Epithelial cell of prostate (primary cell): Measurements from ENCODE around the gene RIBC2.
"Not testable (repeated sequence)": the region's sequence is repeated elsewhere in the genome, so short reads cannot be mapped to it uniquely, and the experiment has no call there.

Source experiments
- DNase-seq: peaks from one replicate; pipeline ENCODE4 v3.0.0-alpha.2; 2011; ENCODE audit warnings: low read depth, low spot score
- H3K27ac ChIP-seq: fragments of 450-650 bp; 2 replicates; pipeline ENCODE4 v1.5.1; 2017; ENCODE audit warnings: mild to moderate bottlenecking

The RIBC2 gene

DNA sequence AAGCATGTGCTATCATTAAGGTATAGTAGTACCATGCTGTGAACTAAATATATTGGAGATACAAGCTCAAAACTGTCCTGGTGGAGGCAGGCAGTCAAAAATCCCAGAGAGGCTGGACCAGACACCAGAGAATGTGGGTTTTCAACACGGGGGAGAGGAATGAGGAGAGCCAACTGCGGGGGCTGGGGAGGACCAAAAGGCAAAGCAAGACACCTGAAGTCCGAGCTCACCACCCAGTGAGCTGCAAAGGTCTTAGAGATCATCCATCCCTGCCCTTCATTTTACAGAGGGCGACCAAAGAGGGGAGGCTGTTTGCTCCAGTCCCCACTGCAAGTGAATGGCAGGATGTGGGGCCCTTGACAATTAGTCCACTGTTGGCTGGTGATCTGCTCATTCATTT lies 10.0 kb downstream of the RIBC2 start:
- DNase-seq: no peak
- peak overlapping the region; percentile 43 for H3K27ac ChIP-seq

DNA sequence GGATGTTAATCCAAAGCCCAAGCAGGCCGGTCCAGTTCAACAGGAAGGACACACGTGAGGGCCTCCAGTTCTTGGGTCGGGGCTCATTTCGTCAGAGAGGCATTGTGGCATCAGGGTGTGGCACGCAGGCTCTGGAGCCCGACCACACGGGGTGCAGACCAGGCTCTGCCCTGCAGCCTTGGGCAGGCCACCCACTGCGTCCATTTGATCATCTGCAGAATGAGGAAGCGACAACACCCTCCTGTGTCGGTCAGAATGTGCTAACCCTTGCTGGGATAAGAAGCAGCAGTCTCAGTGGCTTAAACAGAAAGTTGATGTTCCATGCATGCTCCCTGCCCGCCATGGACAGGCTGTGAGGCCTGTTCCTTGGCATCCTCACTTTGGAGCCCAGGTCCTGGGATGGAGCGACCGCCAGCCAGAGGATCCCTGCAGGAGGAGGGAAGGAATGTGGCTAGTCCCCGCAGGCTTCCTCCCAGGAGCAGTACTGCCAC lies 10.8 kb downstream of the RIBC2 start:
- DNase-seq: peak; percentile 29
- peak overlapping the region; percentile 43 for H3K27ac ChIP-seq

DNA sequence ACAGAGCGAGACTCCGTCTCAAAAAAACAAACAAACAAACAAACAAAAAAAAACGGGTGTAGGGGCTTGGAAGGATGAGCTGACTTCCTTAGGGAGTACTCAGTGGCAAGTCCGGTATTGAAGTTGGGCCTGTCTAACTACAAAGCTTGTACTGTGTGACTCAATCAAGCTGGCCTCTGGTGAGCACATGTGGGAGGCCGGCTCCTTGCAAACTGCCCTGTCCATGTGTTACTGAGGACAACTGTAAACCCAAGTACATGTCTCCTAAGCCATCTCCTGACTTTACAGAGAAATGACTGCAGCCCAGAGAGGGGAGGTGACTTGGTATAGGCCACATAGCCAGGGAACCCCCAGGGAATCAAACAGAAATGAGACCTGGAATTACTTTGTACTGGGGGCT lies 11.6 kb downstream of the RIBC2 start:
- DNase-seq: no peak
- H3K27ac ChIP-seq: peak overlapping the region; percentile 43

DNA sequence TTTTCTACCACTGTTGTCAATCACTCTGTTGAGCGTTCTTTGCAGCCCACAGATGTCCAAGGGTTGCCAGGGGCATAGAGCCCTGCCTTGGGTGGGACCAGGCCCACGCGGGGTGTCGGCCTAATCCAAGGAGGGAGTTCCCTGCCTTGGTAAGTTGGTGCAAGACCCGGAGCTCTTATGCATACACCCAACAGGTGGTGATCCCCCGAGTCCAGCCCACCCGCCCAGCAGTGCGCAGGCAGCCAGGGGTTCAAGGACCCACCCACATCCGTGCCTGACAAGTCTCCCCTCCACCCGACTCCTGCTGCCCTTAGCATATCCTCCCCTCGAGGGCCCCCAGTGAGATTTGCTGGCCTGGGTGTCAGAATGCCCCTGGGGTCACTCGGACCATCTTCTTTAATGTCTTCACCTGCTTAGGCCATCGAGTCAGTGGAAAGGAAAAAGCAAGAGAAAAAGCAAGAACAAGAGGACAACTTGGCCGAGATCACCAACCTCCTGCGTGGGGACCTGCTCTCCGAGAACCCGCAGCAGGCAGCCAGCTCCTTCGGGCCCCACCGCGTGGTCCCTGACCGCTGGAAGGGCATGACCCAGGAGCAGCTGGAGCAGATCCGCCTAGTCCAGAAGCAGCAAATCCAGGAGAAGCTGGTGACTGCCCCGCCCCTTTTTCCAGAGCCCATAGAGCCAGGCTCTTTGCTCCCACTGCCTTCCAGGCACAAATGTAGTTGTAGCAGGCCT lies 12.2 kb downstream of the RIBC2 start:
- no peak for DNase-seq
- no peak overlapping the region for H3K27ac ChIP-seq

DNA sequence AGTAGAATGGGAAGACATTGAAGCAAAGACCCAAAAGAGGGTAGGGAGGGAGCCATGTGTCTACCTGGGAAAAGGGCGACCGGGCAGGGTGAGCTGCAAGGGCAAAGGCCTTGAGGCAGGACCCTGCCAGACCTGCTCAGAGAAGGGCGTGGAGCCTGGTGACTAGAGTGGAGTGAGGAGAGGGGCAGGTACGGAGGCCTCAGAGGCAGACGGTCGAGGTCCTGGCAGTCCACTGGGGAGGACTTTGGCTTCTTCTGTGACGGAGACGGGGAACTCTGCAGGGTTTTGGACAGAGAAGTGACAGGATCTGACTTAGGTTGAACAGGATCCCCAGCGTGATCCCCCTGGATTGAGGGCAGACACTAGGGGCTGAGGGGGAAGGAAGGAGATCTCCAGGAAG lies 12.9 kb downstream of the RIBC2 start:
- no peak for DNase-seq
- H3K27ac ChIP-seq: no peak overlapping the region

DNA sequence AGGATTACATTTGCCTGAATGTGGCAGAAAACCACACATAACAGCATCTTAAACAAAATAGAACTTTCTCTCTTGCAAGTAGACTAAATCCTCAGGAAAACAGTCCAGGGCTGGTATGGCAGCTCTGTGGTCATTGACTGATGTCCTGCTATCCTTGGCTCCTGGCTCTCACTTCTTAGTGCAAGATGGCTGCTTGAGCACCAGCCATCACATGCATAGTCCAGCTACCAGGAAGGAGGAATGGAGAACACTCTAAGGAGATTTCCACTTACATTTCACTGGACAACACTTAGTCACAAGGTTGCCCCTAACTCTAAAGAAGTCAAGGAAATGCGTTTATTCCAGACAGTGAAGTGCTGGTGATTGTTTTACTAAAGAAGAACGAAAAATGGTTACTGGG lies 13.6 kb downstream of the RIBC2 start:
- DNase-seq: no peak
- H3K27ac ChIP-seq: no peak overlapping the region

DNA sequence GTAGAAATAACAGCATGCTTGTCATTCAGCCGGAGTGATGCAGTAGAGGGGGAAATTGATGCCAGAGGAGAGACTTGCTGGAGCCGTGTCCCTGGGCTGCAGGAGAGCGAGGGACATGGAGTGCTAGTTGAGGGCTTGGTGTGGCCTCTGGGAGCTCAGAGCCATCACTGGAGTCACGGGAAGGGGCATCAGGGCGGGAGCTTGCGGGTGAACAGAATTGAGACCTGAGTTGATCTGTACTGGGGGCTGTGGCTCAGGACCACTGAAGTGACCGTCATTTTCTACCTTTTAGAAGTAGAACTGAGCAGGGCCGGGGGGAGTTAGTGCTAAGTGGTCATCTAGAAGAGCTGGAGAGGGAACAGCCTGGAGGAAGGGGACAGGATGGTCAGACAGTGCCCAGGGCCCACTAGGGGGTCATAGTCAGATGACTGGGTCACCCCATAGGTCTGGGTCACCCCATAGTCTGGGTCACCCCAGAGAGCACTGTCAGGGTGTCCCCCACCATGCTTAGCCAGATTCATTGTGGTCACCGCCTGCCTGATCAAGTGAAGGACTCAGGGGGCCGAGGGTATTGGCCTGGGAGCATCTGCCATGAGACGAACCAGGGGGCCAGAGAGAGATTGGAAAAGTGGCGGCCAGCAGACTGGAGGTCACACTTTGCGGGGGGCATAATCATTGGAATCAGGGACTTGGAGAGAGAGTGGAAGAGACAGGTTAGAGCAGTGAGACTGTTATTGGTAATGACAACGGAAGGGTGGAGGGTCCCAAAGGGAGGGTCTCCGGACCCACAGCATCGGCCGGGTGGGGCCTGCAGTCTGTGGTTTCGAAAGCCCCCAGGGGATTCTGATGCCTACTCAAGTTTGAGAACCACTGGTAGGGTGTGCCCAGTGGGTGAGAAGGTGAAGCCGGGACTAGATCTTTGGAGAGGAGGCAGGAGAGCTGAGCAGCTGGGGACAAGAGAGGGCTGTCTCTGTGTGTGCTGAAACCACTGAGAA lies 15.2 kb downstream of the RIBC2 start:
- no peak overlapping the region for H3K27ac ChIP-seq

DNA sequence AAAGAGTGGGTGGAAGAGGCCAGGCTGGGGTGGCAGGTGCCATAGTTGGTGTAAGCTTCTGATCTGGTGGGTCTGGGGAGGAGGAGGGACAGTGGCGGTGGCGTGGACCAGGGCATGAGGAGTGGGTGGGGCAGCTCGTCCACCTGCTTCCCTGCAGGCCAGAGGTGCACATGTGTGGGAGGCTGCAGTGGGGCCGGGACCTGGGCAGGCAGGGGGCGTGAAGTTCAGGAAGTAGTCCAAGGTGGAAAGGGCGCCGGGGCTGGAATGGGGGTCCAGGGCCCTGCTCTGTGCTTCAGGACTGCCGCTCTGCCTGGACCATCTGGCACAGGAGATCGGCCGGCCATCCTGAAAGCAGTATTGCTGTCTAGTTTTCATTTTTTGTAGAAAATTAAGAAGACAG lies 15.9 kb downstream of the RIBC2 start:
- DNase-seq: no peak
- no peak overlapping the region for H3K27ac ChIP-seq

More for the DNA sequence above, 15.2 kb downstream of the RIBC2 start:
- DNase-seq: no peak

DNA sequence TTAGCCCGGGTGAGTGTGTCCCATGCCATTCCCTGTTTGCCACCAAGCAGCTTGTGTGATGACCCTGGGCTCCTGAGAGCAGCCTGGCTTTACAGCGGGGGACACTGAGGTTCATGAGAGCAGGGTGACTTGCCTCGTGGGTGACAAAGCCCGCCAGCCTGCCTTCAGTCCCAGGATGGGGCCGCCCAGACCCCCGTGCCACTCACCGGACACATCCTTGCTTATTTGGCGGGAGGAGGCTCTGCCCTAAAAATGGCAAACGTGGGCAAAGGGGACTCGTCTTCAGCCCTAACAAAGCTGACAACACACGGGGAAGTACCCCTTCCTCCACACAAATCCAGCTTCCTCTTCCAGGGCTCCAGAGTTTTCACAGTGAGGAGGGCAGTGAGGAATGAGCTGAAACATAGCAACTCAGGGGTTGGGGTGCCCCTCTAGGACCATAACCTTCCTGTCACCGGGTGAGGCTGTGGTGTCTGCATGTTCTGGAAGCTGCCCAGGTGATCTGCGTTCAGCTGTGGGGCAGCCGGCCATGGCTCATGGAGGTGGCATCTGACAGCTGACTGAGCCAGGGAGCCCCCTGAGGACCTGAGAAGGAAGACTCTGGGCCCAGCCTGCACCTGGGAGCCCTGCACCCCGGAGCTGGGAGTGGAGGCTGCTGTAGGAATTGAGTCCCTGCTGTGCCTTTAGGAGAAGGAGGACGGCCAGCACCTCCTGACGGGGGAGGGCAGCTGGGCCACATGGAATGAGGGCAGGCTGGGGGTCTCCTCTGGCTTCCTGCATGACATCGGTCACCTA lies 16.7 kb downstream of the RIBC2 start:
- H3K27ac ChIP-seq: no peak overlapping the region
- no peak for DNase-seq

DNA sequence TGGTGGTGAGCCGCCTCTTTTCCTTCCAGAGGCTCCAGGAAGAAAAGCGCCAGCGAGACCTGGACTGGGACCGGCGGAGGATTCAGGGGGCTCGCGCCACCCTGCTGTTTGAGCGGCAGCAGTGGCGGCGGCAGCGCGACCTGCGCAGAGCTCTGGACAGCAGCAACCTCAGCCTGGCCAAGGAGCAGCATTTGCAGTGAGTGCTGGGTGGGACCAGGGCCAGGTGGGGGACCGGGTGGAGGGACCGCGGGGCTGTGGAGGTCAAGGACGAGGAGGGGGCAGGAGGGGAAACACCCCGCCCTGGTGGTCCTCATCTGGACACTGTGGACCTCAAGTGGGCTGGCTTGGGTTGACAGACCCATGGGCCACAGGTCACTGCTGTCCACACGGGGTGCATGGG lies 17.4 kb downstream of the RIBC2 start:
- no peak overlapping the region for H3K27ac ChIP-seq
- DNase-seq: no peak

DNA sequence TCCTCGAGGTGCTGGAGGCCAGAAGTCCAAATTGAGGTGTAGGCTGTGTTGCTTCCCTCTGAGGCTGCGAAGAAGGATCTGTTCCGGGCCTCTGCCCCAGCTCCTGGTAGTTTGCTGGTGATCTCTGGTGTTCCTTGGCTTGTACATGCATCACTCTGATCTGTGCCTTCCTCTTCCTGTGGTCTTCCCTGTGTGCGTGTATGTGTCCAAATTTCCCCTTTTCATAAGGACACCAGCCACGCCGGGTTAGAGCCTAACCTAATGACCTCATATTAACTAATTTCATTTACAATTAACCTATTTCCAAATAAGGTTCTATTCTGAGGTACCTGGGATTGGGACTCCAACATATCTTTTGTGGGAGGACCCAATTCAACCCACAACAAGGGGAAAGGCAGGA lies 21.5 kb downstream of the RIBC2 start:
- no peak overlapping the region for H3K27ac ChIP-seq
- no peak for DNase-seq

DNA sequence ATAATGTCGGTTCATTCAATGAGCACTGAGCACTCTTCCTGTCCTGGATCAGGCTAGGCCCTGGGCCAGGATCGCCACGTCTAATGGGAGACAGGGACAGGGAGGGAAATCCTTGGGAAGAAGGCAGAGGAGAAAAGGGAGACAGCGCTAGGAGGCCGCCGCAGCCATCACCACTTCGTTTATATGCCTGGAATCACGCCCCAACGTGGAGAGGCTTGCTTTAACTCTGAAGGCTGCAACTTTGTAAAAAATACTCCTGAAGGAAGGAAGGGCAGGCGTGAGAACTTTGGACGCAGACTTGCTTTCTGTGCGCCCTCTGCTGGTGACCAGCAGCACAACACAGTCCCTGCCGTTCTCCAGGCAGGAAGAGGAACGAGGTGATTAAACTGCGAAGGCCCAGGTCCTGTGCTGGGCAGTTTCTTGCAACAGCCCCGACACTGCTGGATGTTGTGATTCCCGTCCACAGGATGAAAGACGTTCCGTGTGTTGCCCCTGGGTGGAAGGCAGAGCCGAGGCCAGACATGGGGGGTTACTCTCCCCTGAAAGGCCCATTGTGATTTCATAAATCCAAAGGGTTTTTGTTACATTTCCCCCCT lies 22.1 kb downstream of the RIBC2 start:
- peak; percentile 41 for DNase-seq
- H3K27ac ChIP-seq: no peak overlapping the region

DNA sequence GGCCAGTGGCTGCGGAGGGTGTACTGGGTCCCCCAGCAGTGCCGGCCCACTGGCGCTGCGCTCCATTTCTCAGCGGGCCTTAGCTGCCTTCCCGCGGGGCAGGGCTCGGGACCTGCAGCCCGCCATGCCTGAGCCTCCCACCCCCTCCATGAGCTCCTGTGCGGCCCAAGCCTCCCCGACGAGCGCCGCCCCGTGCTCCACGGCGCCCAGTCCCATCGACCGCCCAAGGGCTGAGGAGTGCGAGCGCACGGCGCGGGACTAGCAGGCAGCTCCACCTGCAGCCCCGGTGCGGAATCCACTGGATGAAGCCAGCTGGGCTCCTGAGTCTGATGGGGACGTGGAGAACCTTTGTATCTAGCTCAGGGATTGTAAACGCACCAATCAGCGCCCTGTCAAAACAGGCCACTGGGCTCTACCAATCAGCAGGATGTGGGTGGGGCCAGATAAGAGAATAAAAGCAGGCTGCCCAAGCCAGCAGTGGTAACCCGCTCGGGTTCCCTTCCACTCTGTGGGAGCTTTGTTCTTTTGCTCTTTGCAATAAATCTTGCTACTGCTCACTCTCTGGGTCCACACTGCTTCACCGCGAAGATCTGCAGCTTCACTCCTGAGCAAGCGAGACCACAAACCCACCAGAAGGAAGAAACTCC lies 23.5 kb downstream of the RIBC2 start:
- not testable (repeated sequence) for H3K27ac ChIP-seq, DNase-seq

DNA sequence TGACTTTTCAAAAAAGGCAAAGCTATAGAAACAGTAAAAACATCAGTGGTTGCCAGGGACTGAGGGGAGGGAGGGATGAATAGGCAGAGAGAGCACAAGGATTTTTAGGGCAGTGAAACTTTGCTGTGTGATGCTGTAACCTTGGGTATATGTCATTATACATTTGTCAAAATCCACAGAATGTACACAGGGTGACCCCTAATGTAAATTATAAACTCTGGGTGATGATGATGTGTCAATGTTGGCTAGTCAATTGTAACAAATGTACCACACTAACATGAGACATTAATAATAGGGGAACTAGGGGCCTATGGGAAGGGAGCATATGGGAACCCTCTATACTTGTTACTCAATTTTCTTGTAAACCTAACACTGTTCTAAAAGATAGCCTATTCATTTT lies 24.8 kb downstream of the RIBC2 start:
- DNase-seq: no peak

DNA sequence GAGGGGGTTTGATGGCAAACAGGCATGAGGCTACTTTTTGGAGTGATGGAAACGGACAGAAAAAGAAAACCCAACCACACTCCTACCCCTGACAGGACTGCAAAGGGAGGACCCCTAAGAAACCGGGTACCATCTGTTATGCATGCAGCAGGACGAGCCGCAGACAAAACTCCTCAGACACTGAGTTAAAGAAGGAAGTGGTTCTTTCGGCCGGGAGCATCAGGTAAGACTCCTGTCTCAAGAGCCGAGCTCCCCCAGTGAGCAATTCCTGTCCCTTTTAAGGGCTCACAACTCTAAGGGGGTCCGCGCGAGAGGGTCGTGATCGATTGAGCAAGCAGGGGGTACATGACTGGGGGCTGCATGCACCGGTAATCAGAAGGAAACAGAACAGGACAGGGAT lies 27.2 kb downstream of the RIBC2 start:
- not testable (repeated sequence) for H3K27ac ChIP-seq, DNase-seq

More for the DNA sequence above, 24.8 kb downstream of the RIBC2 start:
- H3K27ac ChIP-seq: no peak overlapping the region

DNA sequence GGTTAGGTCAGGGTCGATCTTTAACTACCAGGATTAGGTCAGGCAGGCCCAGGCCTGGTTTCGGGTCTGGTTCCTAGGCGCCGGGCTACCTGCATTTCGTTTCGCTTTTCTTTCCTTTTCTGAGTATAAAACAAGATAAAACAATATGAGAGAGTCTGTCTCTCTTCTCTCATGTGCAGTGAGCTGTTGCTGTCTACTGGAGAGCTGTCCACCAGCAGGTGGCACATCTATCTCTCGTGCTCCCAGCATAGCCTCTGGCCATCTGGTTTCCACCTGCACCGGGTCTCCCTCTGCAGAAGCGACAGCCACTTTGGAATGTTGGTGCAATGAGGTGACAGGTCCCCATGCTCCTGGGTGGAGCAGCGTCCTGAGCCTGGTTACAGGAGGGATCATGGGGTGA lies 27.6 kb downstream of the RIBC2 start:
- DNase-seq: no peak
- no peak overlapping the region for H3K27ac ChIP-seq

DNA sequence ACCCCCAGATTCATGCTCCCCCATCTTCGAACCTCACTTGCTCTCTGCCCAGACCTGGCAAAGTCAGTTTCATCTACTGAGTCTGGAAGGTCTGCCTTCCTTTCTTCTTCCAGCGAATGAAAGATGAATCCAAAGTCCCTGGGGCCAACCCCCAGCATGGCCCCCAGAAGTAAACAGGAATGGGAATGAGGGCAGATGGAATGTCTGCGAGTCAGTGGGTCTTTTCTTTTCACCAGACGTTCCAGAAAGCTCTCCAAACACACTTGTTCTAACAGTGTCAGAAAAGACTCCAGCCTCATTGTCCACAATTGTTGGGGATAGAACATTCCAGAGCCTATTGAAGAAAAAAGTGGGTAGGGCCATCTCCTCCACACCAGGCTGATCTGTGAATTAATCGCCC lies 28.6 kb downstream of the RIBC2 start:
- no peak overlapping the region for H3K27ac ChIP-seq

DNA sequence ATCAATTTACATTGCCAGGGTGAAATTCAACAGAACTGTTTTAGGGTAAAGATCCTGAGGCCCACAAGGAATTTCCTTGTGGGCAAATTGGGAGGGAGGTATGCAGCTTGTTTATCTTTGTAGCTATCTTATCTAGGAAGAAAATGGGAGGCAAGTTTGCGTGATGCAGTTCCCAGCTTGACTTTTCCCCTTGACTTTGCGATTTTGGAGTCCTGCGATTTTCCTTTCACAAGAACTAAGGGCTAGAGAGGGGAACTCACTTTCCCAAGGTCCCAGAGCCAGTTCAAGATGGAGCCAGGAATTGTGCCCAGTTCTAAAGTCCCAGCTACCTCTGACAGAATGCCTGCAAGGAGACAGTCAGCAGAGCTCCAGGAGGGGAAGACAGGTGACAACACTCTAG lies 30.7 kb downstream of the RIBC2 start:
- DNase-seq: no peak

More for the DNA sequence above, 28.6 kb downstream of the RIBC2 start:
- no peak for DNase-seq

DNA sequence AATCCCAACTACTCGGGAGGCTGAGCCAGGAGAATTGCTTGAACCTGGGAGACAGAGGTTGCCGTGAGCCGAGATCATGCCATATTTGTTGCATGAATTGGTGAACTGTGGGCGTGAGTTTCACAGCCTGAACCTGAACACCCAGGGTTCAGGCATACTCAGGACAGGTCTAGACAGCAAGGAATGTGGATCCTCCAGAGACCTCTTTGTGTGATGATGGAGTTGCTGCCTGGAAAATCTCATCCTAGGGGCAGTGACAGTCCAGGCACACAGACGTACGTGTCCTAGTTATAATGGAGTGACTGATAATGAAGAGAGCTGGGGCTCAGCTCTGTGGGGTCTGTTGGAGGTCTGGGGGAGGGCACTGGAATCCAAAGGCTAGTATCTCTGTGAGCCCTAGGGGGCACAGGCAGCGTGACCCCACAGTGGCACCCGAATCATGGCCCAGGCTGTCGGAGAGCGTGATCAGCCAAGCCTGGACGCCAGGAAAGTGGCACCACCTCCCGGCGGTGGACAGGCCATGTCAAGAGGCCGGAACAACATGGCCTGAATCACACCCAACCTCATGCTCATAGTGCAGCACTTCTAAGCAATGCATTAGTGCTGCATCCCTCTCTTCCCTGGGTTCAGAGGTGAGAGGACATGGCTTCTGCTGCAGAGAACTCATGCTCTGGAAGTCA lies 31.7 kb downstream of the RIBC2 start:
- no peak for DNase-seq
- no peak overlapping the region for H3K27ac ChIP-seq

More for the DNA sequence above, 30.7 kb downstream of the RIBC2 start:
- no peak overlapping the region for H3K27ac ChIP-seq
